Stimulated activated CD8-positive, alpha-beta memory T cell treated with anti-CD3 and anti-CD28 coated beads, Interleukin-12 subunit alpha, Interleukin-12 subunit beta, amount 100 ng/mL, for 24 hours (primary cell): Measurements from ENCODE around the gene EPC1.
"Not testable (repeated sequence)": the region's sequence is repeated elsewhere in the genome, so short reads cannot be mapped to it uniquely, and the experiment has no call there.

Experiments used
- DNase-seq: peaks from one replicate; pipeline ENCODE4 v3.0.0-alpha.2; 2020; ENCODE audit errors: extremely low read depth

EPC1 gene

DNA sequence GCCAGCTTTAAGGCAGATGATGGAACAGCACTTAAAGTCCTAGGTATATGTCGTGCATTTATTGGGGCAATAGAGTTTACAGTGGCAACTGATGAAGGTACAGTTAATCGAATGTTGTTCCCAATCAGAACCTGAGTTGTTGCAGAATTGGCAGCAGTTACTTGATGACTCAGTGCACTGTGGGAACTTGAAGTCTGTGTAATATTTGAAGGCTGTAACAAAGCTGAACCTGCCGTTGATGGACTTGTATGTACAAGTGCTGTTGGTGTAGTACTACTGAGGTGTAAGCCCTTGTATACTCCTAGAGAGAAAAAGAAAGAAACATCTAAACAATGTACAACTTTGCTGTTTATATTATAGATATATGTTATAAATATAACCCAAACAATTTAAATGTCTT, 75.3 kb downstream of the EPC1 start:
- DNase-seq: no peak

DNA sequence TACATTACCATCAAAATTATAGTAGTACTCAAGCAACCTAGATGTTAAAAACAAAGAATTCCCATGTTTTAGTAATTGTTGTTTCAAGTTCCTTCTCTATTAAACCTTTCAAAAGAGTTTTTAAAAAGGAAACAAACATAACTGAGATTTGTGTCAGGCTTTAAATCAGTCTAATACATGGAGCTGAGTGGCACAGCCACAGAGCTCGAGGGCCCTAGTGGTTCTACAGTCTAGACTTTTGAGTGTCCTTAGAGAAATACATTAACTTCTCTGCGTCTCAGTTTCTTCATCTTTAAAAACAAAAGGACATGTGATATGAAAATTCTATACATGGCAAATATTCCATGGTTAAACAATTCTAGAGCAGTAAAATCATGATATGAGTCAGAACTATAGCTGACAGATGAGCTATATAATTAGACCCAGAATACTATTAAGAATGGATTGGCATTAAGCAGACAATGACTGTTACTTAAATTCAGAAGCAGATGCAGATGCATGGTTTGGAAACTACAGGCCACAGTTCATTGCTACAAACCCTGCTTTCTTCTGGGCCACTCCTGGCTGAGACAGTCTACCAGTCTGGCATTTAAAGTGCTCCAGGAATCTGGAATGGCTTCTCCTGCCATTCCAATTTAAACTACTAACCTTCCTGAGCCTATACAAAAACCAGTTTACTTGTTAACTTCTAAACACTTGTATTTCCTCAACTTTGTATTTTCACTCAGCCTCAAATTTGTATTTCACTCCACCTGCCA, 77.4 kb downstream of the EPC1 start:
- no peak for DNase-seq

DNA sequence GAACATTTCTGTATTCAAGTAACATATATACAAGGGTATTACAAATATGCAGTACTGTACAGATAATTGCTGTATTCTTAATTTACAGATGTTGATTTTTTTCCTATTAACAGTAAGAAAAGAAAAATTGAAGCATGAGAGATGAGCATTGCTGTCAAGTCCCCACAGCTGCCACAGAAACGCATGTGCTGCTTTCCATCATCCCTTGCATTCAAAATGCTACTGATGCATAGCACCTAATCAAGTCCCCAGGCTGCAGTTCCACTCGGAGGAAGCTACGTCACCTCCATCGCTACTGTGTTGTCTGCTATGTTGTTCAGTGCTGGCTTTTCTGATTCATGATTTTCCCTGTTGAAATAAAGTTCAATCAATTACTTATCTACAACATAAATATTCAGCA, 78.2 kb downstream of the EPC1 start:
- no peak for DNase-seq

DNA sequence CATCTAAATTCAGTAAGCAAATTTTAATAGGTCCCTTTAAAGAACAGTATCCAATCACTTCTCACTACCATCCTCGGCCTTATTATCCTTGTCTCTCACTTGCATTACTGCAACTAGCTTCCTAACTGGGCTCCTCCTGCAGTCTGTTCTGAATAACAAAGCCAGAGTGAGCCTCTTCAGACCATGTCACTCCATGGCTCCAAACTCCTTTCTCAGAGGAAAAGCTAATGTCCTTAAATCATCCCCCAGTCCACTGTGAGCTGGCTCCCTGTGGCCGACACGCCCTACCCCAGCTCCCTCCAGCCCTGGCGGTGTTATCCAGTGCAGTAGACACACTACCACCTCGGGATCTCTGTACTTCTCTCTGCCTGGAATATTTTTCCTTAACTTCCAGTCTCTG, 80.0 kb downstream of the EPC1 start:
- DNase-seq: no peak

DNA sequence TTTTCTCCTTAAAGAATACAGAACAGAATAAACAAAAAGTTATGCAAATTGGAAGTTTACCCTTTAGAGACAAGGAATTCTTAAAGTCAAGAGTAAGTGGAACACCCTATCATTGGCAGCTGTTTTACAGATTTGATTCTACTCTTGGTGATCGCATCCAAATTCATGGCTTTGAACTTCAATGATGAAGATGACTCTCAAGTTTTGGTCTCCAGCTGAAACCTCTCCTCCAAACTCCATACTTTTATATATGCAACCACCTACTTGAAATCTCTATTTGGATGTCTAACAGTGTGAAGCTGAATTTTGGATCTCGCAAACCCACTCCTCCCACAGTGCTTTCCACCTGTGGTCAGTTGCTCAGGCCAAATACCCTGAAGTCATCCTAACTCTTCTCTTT, 80.4 kb downstream of the EPC1 start:
- no peak for DNase-seq

DNA sequence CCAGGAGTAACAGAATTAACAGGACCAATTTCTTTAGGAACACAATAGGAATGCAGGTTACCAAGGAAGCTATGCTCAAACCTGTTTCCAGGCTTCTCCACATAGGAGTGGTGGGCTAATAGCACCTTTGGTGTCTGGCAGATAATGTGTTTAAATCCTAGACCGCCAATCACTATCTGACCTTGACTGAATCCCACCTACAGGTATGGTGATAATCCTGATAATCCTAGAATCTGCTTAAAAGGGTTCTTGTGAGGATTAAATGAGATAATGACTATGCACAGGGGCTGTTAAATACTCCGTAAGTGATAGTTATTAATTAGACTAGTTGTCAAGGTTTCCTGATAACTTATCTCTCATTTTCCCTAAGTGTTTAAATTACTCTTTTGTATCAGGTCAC, 81.2 kb downstream of the EPC1 start:
- no peak for DNase-seq

- no peak for DNase-seq
Observed at GRCh38 chr10:32263300-32263699, 83.7 kb downstream of the EPC1 start.

- DNase-seq: no peak
Observed at GRCh38 chr10:32259551-32259950, 87.4 kb downstream of the EPC1 start.

- DNase-seq: no peak
Observed at GRCh38 chr10:32256613-32257437, 90.1 kb downstream of the EPC1 start.

DNA sequence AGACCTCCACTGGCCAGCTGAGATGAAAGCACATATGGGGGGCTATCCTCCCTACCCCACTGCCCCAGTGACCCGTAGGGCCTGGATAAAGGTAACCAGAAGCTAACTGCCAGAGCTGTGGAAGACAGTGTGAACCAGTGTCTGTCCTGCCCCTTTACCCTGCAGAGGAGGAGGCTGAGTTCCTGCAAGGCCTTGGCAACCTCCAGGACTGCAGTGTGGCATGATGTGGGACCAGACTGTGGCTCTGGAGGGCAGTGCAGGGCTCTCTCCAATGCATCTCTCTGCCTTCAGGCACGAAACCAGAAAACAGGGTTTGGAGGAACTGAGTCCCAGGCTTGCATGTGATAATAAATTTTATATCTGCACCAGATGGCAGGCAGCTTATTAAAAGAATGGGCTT, 93.1 kb downstream of the EPC1 start:
- no peak for DNase-seq

GRCh38 chr10:32253276-32253675, 93.7 kb downstream of the EPC1 start:
- no peak for DNase-seq

- not testable (repeated sequence) for DNase-seq
Observed at GRCh38 chr10:32250489-32250888, 96.5 kb downstream of the EPC1 start.

DNA sequence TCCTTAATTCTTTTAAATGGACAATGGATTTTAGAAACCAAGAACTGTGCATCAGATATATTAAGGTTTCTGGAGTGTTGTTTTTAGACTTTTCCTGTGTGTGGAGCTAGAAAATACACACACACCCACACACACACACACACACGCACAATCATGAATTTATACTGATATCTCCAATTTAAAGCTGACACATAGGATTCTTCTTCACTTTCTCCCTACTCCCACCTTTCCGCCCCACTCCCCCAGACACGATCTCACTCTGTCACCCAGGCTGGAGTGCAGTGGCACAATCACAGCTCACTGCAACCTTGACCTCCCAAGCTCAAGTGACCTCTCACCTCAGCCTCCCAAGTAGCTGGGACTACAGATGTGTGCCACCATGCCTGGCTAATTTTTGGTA, 100.3 kb downstream of the EPC1 start:
- no peak for DNase-seq

DNA sequence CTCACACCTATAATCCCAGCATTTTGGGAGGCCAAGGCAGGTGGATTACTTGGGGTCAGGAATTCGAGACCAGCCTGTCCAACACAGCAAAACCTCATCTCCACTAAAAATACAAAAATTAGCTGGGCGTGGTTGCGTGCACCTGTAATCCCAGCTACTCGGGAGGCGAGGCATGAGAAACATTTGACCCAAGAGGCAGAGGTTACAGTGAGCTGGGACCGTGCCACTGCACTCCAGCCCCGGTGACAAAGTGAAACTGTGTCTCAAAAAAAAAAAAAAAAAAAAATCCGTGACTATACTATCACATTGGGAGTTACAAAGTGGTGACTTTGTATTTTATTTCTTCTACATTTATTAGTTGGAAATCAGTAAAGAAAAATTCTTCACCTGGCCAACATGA, 101.2 kb downstream of the EPC1 start:
- no peak for DNase-seq

DNA sequence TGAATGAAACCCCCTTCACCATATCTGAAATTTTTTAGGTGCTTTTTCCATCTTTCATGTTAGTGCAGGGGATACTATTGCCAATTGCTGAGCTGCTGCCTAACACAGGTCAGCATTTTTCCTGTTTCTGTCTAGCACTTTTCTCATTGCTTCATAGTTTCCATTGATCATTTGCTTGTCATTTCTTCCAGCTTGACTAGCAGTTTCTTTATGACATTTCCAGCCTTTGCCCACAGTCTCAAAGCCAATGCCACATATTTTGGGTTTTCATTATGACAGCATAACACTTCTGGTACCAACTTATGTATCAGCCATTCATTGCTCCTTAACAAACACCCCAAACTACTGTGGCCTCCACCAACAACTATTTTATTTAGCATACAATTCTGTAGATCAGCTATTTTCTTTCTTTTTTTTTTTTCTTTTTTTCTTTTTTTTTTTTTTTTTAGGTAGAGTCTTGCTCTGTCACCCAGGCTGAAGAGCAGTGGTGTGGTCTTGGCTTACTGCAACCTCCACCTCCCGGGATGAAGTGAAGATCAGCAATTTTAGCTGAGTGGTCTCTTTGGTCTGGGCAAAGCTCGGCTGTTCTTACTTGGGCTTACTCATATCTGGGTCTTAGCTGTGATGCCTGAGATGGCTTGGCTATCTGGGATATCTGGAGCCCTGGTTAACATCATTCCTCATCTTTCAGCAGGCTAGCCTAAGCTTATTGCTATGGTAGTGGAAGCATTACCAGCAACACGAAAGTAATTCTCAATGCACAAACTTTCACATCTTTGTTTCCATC, 102.3 kb downstream of the EPC1 start:
- no peak for DNase-seq

DNA sequence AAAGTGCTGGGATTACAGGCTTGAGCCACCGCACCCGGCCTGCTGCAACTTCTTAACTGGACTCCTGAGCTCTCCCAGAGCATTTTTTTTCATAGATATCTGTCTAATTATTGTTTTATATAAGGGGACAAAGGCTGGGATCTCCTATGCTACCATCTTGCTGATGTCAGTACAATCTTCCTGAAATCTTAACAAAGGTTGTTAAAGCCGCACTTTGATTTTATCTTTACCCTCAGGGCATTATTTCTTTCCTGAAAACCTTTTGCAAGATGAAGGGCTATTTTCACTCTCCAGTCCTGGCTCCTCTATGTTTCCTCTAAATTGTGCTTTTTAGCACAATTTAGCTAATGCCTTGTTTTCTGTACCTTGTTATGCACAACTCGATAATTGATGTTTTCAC, 102.9 kb downstream of the EPC1 start:
- no peak for DNase-seq

GRCh38 chr10:32241946-32242345, 105.0 kb downstream of the EPC1 start:
- no peak for DNase-seq

- no peak for DNase-seq
Observed at GRCh38 chr10:32240471-32240870, 106.5 kb downstream of the EPC1 start.

DNA sequence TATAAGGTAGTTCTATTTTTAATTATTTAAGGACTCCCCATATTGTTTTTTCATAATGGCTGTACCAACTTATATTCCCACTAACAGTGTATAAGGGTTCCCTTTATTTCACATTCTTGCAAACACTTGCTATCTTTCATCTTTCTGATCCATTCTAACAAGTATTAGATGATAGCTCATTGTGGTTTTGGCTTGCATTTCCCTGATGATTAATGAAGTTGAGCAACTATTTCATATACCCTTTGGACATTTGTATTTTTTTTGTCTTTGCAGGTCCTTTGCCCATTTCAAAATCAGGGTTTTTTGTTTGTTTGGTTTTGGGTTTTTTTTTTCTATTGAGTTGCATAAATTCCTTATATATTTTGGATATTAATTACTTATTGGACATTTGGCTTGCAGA, 107.2 kb downstream of the EPC1 start:
- DNase-seq: no peak

GRCh38 chr10:32237644-32238345, 109.2 kb downstream of the EPC1 start:
- DNase-seq: no peak

DNA sequence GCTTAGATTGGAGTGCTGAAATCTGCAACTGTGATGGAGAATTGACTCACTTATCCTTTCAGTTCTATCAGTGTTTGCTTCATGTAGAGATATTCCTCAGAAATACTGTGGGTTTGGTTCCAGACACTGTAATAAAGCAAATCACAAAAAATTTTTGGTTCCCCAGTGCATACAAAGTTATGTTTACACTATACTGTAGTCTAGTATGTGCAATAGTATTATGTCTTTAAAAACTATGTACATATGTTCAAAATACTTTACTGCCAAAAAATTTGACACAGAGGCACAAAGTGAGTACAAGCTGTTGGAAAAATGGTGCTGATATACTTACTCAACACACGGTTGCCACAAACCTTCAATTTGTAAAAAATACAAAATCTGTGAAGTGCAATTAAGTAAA, 112.5 kb downstream of the EPC1 start:
- DNase-seq: no peak

GRCh38 chr10:32233375-32233774, 113.6 kb downstream of the EPC1 start:
- DNase-seq: not testable (repeated sequence)
